GM18502 (cell line): ENCODE results near the gene UBE2R2.
A peak's percentile ranks its signal among the peaks of the same experiment; 100 is the strongest.
"Not testable (repeated sequence)": the region's sequence is repeated elsewhere in the genome, so short reads cannot be mapped to it uniquely, and the experiment has no call there.

Experiments used
- ATAC-seq: cut with Tn5 transposase; IDR thresholded peaks from one replicate; pipeline ENCODE4 v1.9.1; 2021; ENCODE audit warnings: mild to moderate bottlenecking; ENCODE audit not compliant: unreplicated experiment, poor library complexity

Gene UBE2R2

GRCh38 chr9:33797837-33798236 is 19.1 kb upstream of the UBE2R2 start:
- no peak for ATAC-seq

GRCh38 chr9:33798545-33798944 is 18.4 kb upstream of the UBE2R2 start:
- no peak for ATAC-seq

- ATAC-seq: no peak
These were observed 16.8 kb upstream of the UBE2R2 start for GRCh38 chr9:33799928-33800704.

- no peak for ATAC-seq
These were observed 16.1 kb upstream of the UBE2R2 start for GRCh38 chr9:33800886-33801285.

- ATAC-seq: not testable (repeated sequence)
These were observed 14.9 kb upstream of the UBE2R2 start for GRCh38 chr9:33801943-33802500.

- not testable (repeated sequence) for ATAC-seq
These were observed 12.8 kb upstream of the UBE2R2 start for GRCh38 chr9:33804196-33804595.

- not testable (repeated sequence) for ATAC-seq
These were observed 9.8 kb upstream of the UBE2R2 start for GRCh38 chr9:33807156-33807555.

- not testable (repeated sequence) for ATAC-seq
These were observed 8.0 kb upstream of the UBE2R2 start for GRCh38 chr9:33808979-33809322.

GRCh38 chr9:33809506-33809905 is 7.5 kb upstream of the UBE2R2 start:
- no peak for ATAC-seq

GRCh38 chr9:33813712-33814641 is 3.0 kb upstream of the UBE2R2 start:
- no peak for ATAC-seq

- no peak for ATAC-seq
These were observed 1.2 kb upstream of the UBE2R2 start for GRCh38 chr9:33815781-33816180.

- peak; percentile 26 for ATAC-seq
These were observed 587 bp downstream of the UBE2R2 start for GRCh38 chr9:33817327-33818166.

- no peak for ATAC-seq
These were observed 1.3 kb downstream of the UBE2R2 start for GRCh38 chr9:33818167-33818846.

GRCh38 chr9:33818847-33819500 is 2.0 kb downstream of the UBE2R2 start:
- no peak for ATAC-seq

GRCh38 chr9:33820231-33820745 is 3.3 kb downstream of the UBE2R2 start:
- ATAC-seq: no peak

- ATAC-seq: no peak
These were observed 6.8 kb downstream of the UBE2R2 start for GRCh38 chr9:33823801-33824200.

- ATAC-seq: not testable (repeated sequence)
These were observed 10.3 kb downstream of the UBE2R2 start for GRCh38 chr9:33827285-33827684.

GRCh38 chr9:33829641-33830230 is 12.8 kb downstream of the UBE2R2 start:
- ATAC-seq: not testable (repeated sequence)
